Measurements from ENCODE around the gene NSUN3. TPM values are rescaled to one million over a fixed set of nuclear protein-coding genes. Genes with fewer than 3 reads are reported as not detected.

NSUN3 gene
- total and polyA plus RNA-seq, 8 donors: 2.4 to 88.8 (median 16.9) TPM

DNA sequence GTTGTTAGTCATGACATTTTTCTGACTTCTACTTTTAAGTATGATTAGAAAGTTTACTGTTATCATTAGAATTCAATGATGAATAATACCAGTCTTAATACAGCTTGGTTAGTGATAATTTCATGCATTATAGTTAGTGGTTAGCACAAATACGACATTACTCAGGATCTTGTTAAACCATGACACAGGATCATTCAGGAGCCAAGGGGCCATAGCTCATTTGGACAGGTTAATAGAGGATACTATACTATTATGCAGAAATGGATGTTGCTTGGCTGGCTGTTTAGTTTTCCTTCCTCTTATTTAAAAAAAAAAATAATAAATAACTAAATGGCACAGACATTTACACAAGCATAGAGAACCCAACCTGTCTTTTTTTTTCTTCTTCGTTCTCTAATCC lies 55.5 kb downstream of the NSUN3 start:
- Histone ChIP-seq H3K4me3 (no peak overlapping the region), H3K27ac (no peak overlapping the region), H3K27me3 (no peaks in the 10 kb centered on the region), H3K36me3 (peaks cover 0 to 14% (median 11%) of the 10 kb centered on the region in 4 donors), H3K4me1 (no peaks in the 10 kb centered on the region), H3K9me3 (no peaks in the 10 kb centered on the region)
- TF ChIP-seq POLR2AphosphoS5 (IDR thresholded peaks at IDR 0.05) (no peak), POLR2A (IDR thresholded peaks at IDR 0.05) (no peak), EP300 (IDR thresholded peaks at IDR 0.05) (no peak)
- TF ChIP-seq, protein P1, sequence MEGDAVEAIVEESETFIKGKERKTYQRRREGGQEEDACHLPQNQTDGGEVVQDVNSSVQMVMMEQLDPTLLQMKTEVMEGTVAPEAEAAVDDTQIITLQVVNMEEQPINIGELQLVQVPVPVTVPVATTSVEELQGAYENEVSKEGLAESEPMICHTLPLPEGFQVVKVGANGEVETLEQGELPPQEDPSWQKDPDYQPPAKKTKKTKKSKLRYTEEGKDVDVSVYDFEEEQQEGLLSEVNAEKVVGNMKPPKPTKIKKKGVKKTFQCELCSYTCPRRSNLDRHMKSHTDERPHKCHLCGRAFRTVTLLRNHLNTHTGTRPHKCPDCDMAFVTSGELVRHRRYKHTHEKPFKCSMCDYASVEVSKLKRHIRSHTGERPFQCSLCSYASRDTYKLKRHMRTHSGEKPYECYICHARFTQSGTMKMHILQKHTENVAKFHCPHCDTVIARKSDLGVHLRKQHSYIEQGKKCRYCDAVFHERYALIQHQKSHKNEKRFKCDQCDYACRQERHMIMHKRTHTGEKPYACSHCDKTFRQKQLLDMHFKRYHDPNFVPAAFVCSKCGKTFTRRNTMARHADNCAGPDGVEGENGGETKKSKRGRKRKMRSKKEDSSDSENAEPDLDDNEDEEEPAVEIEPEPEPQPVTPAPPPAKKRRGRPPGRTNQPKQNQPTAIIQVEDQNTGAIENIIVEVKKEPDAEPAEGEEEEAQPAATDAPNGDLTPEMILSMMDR (IDR thresholded peaks at IDR 0.05): no peak
- intact Hi-C loops (cut with DNase I; ENCODE audit: low total_unique reads): no loop called here
- DNase-seq: no peak
- 58 to 85% (median 82%) methylated on average over 2 of the region's 2 CpGs for WGBS, 5 donors

DNA sequence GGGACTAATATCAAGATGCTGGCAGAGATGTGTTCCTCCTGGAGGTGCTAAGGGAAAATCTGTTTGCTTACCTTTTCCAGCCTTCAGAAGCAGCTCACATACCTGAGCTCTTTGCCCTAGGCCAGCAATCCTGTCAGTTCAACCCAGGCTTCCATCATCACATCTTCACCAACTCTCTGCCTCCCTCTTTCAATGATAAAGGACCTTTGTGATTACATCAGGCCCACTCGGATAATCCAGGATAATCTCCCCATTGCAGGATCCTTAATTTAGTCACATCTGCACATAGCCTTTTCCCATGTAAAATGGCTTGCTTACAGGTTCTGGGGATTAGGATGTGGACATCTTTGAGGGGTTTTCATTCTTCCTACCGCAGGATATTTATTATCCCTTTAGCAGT lies 58.3 kb downstream of the NSUN3 start:
- peaks cover 0 to 31% (median 18%) of the 10 kb centered on the region in 4 donors for H3K36me3 ChIP-seq
- TF ChIP-seq, protein P1 (IDR thresholded peaks at IDR 0.05): no peak
- TF ChIP-seq EP300 (IDR thresholded peaks at IDR 0.05): no peak
- no peak for TF ChIP-seq POLR2AphosphoS5 (IDR thresholded peaks at IDR 0.05)
- no peak for TF ChIP-seq POLR2A (IDR thresholded peaks at IDR 0.05)
- no peak overlapping the region for H3K27ac ChIP-seq
- H3K9me3 ChIP-seq: no peaks in the 10 kb centered on the region
- no peak for DNase-seq
- H3K27me3 ChIP-seq: no peaks in the 10 kb centered on the region
- intact Hi-C loops (cut with DNase I; ENCODE audit: low total_unique reads): no loop called here
- 87 to 92% (median 91%) methylated on average over 2 of the region's 2 CpGs for WGBS, 5 donors
- H3K4me1 ChIP-seq: no peaks in the 10 kb centered on the region
- no peak overlapping the region for H3K4me3 ChIP-seq

DNA sequence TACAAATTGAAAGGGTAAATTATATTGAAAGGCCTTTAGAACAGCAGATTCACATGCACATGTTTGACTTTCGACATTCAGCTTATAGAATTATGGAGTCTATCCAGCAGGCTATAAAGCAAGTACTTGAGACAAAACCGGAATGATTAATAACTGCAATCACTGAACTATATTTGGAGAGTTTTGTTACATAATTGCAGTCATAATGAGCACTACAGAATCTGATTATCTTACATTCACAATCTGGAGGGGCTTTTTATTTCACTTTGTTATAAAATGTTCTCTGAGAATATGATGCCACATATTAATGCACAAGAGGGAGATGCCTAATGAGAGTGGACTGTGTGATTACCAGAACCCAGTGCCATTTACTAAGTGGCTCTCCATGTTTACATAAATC lies 64.3 kb downstream of the NSUN3 start:
- Histone ChIP-seq H3K4me3 (no peak overlapping the region), H3K4me1 (no peaks in the 10 kb centered on the region), H3K36me3 (peaks cover 5 to 54% (median 49%) of the 10 kb centered on the region in 4 donors), H3K9me3 (no peaks in the 10 kb centered on the region), H3K27me3 (no peaks in the 10 kb centered on the region), H3K27ac (no peak overlapping the region)
- peak in 1 of 2 donors; percentile 7 for DNase-seq
- 48 to 59% (median 51%) methylated on average over 2 of the region's 2 CpGs for WGBS, 5 donors
- TF ChIP-seq POLR2AphosphoS5 (IDR thresholded peaks at IDR 0.05) (no peak), POLR2A (IDR thresholded peaks at IDR 0.05) (no peak), EP300 (IDR thresholded peaks at IDR 0.05) (no peak)
- TF ChIP-seq, protein P1 (IDR thresholded peaks at IDR 0.05): no peak
- intact Hi-C loops (cut with DNase I; ENCODE audit: low total_unique reads): no loop called here

DNA sequence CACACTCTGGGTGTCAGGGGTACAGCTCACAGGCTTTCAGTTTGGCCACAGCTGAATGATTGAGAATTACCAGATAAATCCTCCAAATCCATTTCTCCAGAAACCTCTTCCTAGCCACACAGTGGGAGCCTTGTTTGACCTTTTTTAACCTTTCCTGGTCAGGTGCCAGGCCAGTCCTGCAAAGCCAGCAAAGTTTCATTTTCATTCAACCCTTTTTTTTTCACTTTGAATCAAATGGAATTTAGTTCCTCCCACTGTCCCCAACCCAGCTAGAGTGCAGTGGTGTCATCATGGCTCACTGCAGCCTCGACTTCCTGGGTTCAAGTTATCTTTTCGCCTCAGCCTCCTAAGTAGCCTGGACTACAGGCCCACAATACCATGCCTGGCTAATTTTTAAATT lies 67.8 kb downstream of the NSUN3 start:
- TF ChIP-seq, protein P1 (IDR thresholded peaks at IDR 0.05): no peak
- no peak for TF ChIP-seq EP300 (IDR thresholded peaks at IDR 0.05)
- WGBS, 5 donors: 84 to 97% (median 94%) methylated on average over 2 of the region's 2 CpGs
- peaks cover 5 to 37% (median 36%) of the 10 kb centered on the region in 4 donors for H3K36me3 ChIP-seq
- no peaks in the 10 kb centered on the region for H3K9me3 ChIP-seq
- DNase-seq: no peak
- H3K4me3 ChIP-seq: no peak overlapping the region
- no peaks in the 10 kb centered on the region for H3K4me1 ChIP-seq
- no peaks in the 10 kb centered on the region for H3K27me3 ChIP-seq
- intact Hi-C loops (cut with DNase I; ENCODE audit: low total_unique reads): no loop called here
- H3K27ac ChIP-seq: no peak overlapping the region

Measured in stomach (tissue), 9 donors.